Liver (tissue), 9 donors: ENCODE measurements around the gene DLGAP4. TPM values are rescaled to one million over a fixed set of nuclear protein-coding genes. Genes with fewer than 3 reads are reported as not detected.

ENCODE experiments used
- DNase-seq: peaks from one replicate; pipeline ENCODE4 v3.0.0-alpha.2; 2017; ENCODE audit warnings: low spot score
- H3K27ac ChIP-seq, 2 donors: one replicate each; pipeline ENCODE4 v1.7.0; 2013; ENCODE audit warnings: inconsistent platforms in 2 of 2, low read length in 2 of 2, control low read depth in 1 of 2, low read depth in 1 of 2, mild to moderate bottlenecking in 1 of 2
- H3K27me3 ChIP-seq, 4 donors: one replicate each; pipeline versions ENCODE4 v1.6.1 to v1.7.0; 2013; ENCODE audit warnings: low read length in 3 of 4, inconsistent platforms in 1 of 4, mild to moderate bottlenecking in 1 of 4, moderate library complexity in 1 of 4; ENCODE audit not compliant: control insufficient read depth in 4 of 4, insufficient read depth in 4 of 4
- H3K36me3 ChIP-seq, 4 donors: one replicate each; pipeline versions ENCODE4 v1.6.1 to v1.7.0; 2013; ENCODE audit warnings: low read length in 3 of 4, mild to moderate bottlenecking in 3 of 4, low read depth in 1 of 4, moderate library complexity in 1 of 4; ENCODE audit not compliant: control insufficient read depth in 4 of 4, insufficient read depth in 3 of 4
- H3K4me1 ChIP-seq, 4 donors: one replicate each; pipeline versions ENCODE4 v1.6.1 to v1.7.0; 2013; ENCODE audit warnings: low read length in 3 of 4, mild to moderate bottlenecking in 3 of 4, moderate library complexity in 1 of 4; ENCODE audit not compliant: control insufficient read depth in 4 of 4, insufficient read depth in 4 of 4
- H3K4me3 ChIP-seq, 3 donors: one replicate each; pipeline versions ENCODE4 v1.6.1 to v1.7.0; 2013; ENCODE audit warnings: low read length in 3 of 3, control low read depth in 1 of 3, low read depth in 1 of 3, mild to moderate bottlenecking in 1 of 3
- H3K9ac ChIP-seq, 2 donors: one replicate each; pipeline ENCODE4 v1.7.0; 2013; ENCODE audit warnings: low read length in 2 of 2, mild to moderate bottlenecking in 2 of 2, moderate library complexity in 2 of 2, control low read depth in 1 of 2, low read depth in 1 of 2
- H3K9me3 ChIP-seq, 4 donors: one replicate each; pipeline versions ENCODE4 v1.6.1 to v1.7.0; 2013; ENCODE audit warnings: low read length in 3 of 4; ENCODE audit not compliant: control insufficient read depth in 4 of 4
- CTCF ChIP-seq: fragments of 150-350 bp; IDR thresholded peaks from 2 replicates; pipeline ENCODE4 v1.5.1; 2017; ENCODE audit warnings: improper control_type of control experiment, low read depth, low read length; ENCODE audit not compliant: missing input control
- EGR1 ChIP-seq, 2 donors: IDR thresholded peaks; 2 replicates each; pipeline ENCODE4 v1.6.1; 2016 to 2018; ENCODE audit warnings: antibody characterized with exemption in 2 of 2, low read depth in 2 of 2
- FOXA1 ChIP-seq: IDR thresholded peaks from 2 replicates; pipeline ENCODE4 v1.6.1; 2016; ENCODE audit warnings: antibody characterized with exemption
- GABPA ChIP-seq, 2 donors: IDR thresholded peaks in 1 of 2; conservative IDR thresholded peaks in 1 of 2; 2 replicates each; pipeline ENCODE4 v1.6.1; 2016; ENCODE audit warnings: antibody characterized with exemption in 2 of 2, mild to moderate bottlenecking in 1 of 2, moderate library complexity in 1 of 2
- HNF4A ChIP-seq, 2 donors: conservative IDR thresholded peaks; 2 replicates each; pipeline ENCODE4 v1.6.1; 2016; ENCODE audit warnings: antibody characterized with exemption in 2 of 2, mild to moderate bottlenecking in 2 of 2
- HNF4G ChIP-seq: IDR thresholded peaks from 2 replicates; pipeline ENCODE4 v1.6.1; 2016; ENCODE audit warnings: antibody characterized with exemption
- JUND ChIP-seq, 2 donors: IDR thresholded peaks; 2 replicates each; pipeline ENCODE4 v1.6.1; 2016; ENCODE audit warnings: antibody characterized with exemption in 2 of 2
- MAX ChIP-seq: IDR thresholded peaks from 2 replicates; pipeline ENCODE4 v1.6.1; 2016; ENCODE audit warnings: antibody characterized with exemption
- RAD21 ChIP-seq, 2 donors: IDR thresholded peaks; 2 replicates each; pipeline ENCODE4 v1.6.1; 2016; ENCODE audit warnings: antibody characterized with exemption in 2 of 2, mild to moderate bottlenecking in 2 of 2
- REST ChIP-seq: IDR thresholded peaks from 2 replicates; pipeline ENCODE4 v1.6.1; 2016; ENCODE audit warnings: antibody characterized with exemption, mild to moderate bottlenecking
- RXRA ChIP-seq, 2 donors: IDR thresholded peaks; 2 replicates each; pipeline ENCODE4 v1.6.1; 2017 to 2018; ENCODE audit warnings: antibody characterized with exemption in 2 of 2, mild to moderate bottlenecking in 1 of 2
- SP1 ChIP-seq: IDR thresholded peaks from 2 replicates; pipeline ENCODE4 v1.6.1; 2018; ENCODE audit warnings: antibody characterized with exemption, mild to moderate bottlenecking
- TAF1 ChIP-seq: conservative IDR thresholded peaks from 2 replicates; pipeline ENCODE4 v1.6.1; 2016; ENCODE audit warnings: antibody characterized with exemption, mild to moderate bottlenecking
- YY1 ChIP-seq: IDR thresholded peaks from 2 replicates; pipeline ENCODE4 v1.6.1; 2016; ENCODE audit warnings: antibody characterized with exemption, mild to moderate bottlenecking
- ZBTB33 ChIP-seq: IDR thresholded peaks from 2 replicates; pipeline ENCODE4 v1.6.1; 2016; ENCODE audit warnings: antibody characterized with exemption
- WGBS: extraction: QIAGEN DNeasy Blood & Tissue Kit; methylation state at CpG from one replicate; pipeline ENCODE4 v1.1.7; 2013; 5-methylcytosine and 5-hydroxymethylcytosine counted together
- polyA plus RNA-seq, 2 donors: library from polyadenylated mRNA; stranded (reverse) in 1 of 2; unstranded in 1 of 2; fragments of 200-250 nt in 1 of 2; fragments of >200 nt in 1 of 2; fragmentation: Nextera tagmentation in 1 of 2; extraction: Ambion mirVana in 1 of 2; gene quantifications; one replicate each; pipeline versions ENCODE4 v1.2.1 to v1.2.3, GENCODE V29; 2013 to 2015
- total RNA-seq, 2 donors: library from RNA; depleted of rRNA; stranded (reverse); fragments of >200 nt; gene quantifications; one replicate each; pipeline ENCODE4 v1.2.3, GENCODE V29; 2014
- TF ChIP-seq, protein P1 (sequence below): IDR thresholded peaks from 2 replicates; pipeline ENCODE4 v1.6.1; 2016; ENCODE audit warnings: antibody characterized with exemption
- donor health status: healthy.
- donor health status: healthy.
- donor health status: healthy.
- donor health status: healthy.
- donor health status: healthy.

The DLGAP4 gene
- total and polyA plus RNA-seq, 4 donors: 2.9 to 18.7 (median 11.2) TPM

GRCh38 chr20:36367370-36367745, 61.2 kb downstream of the DLGAP4 start:
- no peaks in the 10 kb centered on the region for H3K9me3 ChIP-seq
- no peak overlapping the region for H3K4me3 ChIP-seq
- peaks cover 0 to 5% (median 0%) of the 10 kb centered on the region in 4 donors for H3K27me3 ChIP-seq
- no peak for DNase-seq
- H3K9ac ChIP-seq: no peak overlapping the region
- H3K27ac ChIP-seq: no peak overlapping the region
- WGBS: 94% methylated on average over 4 of the region's 4 CpGs
- no peak for TF ChIP-seq ZBTB33
- TF ChIP-seq RAD21 (IDR thresholded peaks at IDR 0.05): no peak
- no peak for TF ChIP-seq REST
- no peak for TF ChIP-seq TAF1
- no peak for TF ChIP-seq RXRA (IDR thresholded peaks at IDR 0.05)
- TF ChIP-seq GABPA (IDR thresholded peaks at IDR 0.05 in 1 of 2, conservative IDR thresholded peaks at IDR 0.05 in 1 of 2): no peak
- TF ChIP-seq JUND (IDR thresholded peaks at IDR 0.05): no peak
- TF ChIP-seq FOXA1: no peak
- TF ChIP-seq, protein P1, sequence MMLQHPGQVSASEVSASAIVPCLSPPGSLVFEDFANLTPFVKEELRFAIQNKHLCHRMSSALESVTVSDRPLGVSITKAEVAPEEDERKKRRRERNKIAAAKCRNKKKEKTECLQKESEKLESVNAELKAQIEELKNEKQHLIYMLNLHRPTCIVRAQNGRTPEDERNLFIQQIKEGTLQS: no peak
- no peak for TF ChIP-seq CTCF
- no peak for TF ChIP-seq MAX
- no peak for TF ChIP-seq SP1
- TF ChIP-seq HNF4A (conservative IDR thresholded peaks at IDR 0.05): no peak
- no peak for TF ChIP-seq EGR1 (IDR thresholded peaks at IDR 0.05; ENCODE audit: low read depth in 2 of 2)
- no peak for TF ChIP-seq HNF4G
- TF ChIP-seq YY1: no peak
- H3K36me3 ChIP-seq: no peaks in the 10 kb centered on the region
- no peaks in the 10 kb centered on the region for H3K4me1 ChIP-seq
